GM21619 (cell line): ENCODE data around the gene WWOX.

Experiments
- ATAC-seq: cut with Tn5 transposase; IDR thresholded peaks from one replicate; pipeline ENCODE4 v1.9.1; 2021; ENCODE audit not compliant: unreplicated experiment

Gene WWOX

DNA sequence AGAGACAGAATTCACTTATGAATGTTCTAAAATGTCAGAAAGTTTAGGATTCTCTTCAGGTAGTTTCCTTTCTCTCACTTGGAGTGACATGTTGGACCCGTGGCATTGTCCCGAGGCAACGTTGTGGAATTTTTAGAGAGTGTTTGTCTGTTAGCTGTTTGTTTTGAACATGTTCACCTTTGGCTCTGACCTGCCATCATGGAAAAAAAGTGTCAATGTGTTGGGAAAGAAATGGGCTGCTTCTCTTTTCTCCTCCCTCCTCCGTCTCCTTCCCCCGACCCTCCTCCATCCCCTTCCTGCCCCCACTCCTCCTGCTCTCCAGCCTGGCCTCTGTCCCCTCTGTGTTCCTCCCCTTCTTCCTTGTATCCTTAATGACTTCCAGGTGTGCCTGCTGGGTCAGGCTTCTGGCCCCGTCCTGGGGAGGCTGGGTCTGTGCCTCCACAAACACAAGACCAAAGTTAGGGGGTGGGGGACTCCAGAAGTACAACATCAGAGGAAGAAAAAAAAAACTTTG, 1038.0 kb downstream of the WWOX start:
- no peak for ATAC-seq

DNA sequence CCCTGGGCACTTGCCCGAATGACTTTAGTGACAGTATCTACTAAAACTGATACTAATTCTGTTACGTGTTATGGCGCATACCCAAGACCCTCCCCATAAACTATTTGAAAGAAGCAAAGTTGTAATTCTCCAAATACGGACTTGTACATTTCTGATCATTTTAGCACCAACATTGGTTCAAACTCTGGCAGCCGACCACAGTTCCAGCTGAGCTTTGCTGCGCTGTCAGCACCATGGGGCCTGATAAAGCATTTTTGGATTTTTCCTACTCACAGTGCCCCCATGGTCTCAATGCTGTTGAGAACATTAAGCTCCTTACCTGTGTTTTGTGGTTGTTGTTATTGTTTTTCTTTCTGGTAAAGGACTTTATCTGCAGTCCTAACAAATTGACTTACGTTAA, 1040.3 kb downstream of the WWOX start:
- no peak for ATAC-seq

DNA sequence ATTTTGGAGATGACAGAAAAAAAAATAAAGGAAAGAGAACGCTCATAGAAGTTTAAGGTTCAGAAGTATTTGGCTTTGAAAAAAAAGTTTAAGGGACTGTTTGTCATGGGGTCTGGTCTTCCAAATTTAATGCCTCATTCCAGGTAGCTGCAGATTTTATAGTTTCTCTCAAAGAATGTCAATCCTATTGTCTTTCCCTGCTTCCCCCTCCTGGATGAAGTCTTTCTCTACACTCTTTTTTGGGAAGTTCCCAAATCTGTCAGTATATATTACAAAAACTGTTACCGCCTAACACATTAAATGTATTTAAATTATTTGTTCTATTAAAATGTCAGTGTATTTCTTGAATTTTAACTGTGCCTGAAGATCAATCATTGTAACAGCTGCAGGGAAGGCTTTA, 1043.6 kb downstream of the WWOX start:
- no peak for ATAC-seq

DNA sequence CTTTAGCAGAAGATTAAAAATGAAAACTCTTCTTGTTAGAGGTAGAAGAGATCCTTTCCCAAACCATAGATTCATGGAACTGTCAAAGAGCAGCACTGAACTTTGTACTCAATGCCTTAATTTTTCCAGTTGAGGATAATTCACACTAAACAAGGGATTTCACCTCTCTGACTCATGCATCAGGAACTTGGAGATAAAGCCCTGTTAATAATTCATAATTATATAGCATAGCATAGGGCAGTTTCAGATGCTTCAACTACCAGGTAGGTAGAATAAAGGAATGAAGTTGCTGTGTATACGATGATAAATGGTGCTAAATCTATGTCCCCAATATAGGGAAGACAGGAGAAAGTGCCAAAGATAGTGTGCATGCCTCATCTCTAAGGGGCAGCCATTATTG, 1050.7 kb downstream of the WWOX start:
- ATAC-seq: no peak

DNA sequence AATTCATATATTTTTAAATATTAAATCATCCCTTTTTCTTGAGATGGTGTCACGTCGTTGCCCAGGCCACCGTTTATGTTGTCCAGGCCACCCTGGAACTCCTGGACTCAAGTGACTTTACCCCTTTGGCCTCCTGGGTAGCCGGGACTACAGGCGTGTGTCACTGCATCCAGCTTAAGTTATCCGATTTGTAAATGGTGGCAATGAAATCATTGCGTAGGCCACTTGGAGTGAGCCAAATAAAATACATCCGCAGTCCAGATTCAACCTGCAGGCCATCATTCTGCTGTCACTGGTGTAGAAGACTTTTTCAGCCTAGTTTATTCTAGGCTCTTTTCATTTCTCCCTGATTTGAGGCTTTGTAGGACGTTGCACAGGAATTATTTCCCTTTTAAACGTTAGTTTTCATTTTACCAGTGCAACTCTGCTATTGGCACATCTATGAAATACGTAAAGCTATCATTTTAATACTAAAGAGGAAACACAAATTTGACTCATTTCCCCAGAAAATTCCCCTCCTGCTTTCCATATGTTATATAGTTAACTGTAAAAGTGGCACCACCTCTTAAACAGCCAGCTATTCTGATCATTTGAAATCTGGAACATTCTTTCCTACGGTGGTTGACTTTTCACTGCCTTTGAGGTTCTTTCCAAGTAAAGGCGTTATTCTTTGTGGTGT, 1051.3 kb downstream of the WWOX start:
- ATAC-seq: no peak

DNA sequence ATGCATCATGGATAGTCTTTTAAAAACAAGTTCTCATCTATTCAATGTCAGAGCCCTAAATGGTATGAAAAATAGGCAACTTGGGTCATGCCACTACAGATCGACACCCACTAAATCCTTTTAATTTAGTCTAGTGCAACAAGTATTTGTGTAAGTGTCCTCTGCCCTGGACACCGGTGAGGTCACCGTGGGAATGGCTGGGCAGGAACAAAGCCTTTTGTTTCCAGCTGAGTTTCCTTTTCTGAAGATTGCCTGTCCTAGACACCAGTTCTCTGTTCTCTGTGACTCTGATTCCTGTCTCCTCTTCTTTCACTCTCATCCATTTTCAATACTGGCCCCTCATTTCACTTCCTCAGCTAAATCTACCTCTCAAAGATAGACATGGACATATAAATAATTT, 1054.6 kb downstream of the WWOX start:
- ATAC-seq: no peak

DNA sequence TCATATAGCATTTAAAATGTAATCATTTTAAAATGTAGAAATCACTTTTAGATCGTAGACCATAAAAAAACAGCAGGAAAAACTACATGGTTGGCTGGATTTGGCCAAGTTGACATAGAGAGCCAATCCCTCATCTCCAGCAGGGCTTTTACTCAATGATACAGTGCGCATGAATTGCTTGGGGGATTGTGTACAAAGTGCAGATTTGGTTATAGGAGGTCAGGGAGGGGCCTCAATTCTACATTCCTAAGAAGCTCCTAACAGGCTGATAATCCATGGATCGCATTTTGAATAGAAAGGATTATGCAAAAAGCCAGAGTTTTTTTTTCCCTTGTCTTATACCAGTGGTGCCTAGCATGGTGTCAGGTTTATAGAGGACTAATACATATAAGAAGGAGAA, 1056.0 kb downstream of the WWOX start:
- ATAC-seq: no peak

DNA sequence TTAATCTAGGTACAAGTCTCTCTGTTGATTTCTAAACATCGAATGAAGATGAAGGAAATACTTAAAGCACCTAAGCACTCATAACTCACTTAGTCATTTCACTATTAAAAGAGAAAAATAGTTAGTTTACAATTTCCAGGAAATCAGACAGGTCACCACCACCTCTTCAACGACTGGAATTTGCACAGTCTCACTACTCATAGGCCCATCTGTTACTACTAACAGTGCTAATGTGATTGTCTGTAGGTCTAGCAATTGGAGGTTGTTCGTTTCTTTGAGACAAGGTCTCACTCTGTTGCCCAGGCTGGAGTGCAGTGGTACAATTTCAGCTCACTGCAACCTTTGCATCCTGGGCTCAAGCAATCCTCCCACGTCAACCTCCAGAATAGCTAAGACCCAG, 1056.5 kb downstream of the WWOX start:
- ATAC-seq: no peak

DNA sequence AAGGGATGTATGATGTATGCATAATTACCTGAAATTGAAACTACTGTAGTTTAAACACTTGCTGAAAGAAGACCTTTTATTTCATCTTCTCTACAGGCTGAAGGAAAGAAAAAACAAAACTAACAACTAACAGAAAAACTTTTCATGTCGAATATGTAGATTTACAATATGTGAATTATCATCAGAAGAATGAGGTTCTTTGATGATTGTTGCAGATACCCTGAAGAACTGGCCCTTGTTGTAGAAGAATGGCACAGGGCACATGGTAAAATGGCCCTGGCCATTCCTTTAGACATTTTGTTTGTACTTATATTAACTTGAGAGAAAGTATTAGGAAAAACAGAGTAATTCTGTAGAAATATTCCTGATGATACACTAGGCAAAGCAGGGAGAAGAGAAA, 1057.3 kb downstream of the WWOX start:
- ATAC-seq: no peak

DNA sequence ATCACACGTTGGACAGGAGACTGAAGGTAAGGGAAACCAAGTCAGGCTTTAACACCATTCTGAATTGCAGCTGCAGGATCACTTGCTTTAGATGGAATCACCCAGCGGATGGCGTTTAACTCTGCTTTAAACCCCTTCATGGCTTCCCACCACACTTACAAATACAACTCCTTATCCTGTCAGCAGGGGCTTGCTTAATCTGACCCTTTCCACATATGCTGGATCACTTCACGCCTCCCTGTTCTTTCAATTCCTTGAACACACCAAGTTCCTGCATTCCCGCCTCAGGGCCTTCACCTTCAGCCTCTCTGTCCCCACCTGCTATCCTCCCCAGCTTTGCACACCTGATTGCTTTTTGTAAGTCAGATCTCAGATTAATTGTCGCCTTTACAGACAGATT, 1058.9 kb downstream of the WWOX start:
- no peak for ATAC-seq

DNA sequence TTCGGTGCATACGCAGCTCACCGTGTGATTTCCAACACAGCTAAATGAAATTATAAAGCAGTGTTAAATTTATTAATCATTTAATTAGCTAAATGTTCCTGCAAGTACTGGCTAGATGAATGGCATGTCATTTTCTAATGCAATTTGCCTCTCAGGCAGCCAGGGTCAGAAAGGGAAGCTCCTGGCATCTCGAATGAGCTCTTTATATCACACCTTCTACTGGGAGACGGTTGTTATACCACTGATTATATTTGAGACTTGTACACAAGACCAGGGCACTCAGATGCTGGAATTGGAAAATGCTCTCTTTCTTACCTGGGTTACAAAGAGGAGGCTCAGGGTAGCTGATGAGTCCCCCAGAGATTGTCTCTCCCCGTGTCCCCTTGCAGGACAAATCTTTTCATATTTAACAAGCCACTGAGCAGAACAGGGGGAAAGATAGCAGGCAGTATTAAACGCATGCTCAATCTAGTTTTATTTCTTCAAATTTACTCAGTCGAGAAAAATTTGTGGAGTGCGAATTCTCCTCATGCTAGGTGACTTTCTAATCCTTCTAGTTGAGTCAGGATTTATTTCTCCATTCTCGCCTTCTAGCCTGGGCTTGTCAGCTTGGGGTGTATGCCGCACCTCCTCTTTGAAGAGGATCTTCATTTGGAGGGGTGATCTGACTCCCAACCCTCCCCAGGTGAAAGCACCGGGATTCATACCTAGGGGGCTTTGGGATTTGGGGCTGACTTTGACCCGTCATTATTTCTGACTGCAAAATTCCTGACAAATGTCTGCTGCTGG, 1060.0 kb downstream of the WWOX start:
- ATAC-seq: no peak

DNA sequence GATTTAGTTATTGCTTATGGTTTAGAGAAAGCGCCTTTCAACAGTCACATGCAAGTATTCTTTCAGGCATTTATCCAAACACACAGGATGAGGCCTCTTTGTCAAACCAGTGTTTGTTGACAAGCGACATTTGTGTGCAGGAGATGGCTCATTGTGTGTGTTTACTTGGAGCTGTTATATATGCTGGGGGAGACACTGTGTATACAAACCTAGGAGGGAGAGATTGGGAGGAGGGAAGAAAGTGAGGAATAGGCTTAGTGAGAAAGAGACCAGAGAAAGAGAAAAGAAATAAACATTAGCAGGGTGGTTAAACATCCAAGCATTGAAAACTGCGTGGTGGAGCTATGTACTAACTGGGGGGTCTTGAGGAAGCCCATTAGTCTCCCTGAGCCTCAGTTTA, 1063.5 kb downstream of the WWOX start:
- ATAC-seq: no peak

DNA sequence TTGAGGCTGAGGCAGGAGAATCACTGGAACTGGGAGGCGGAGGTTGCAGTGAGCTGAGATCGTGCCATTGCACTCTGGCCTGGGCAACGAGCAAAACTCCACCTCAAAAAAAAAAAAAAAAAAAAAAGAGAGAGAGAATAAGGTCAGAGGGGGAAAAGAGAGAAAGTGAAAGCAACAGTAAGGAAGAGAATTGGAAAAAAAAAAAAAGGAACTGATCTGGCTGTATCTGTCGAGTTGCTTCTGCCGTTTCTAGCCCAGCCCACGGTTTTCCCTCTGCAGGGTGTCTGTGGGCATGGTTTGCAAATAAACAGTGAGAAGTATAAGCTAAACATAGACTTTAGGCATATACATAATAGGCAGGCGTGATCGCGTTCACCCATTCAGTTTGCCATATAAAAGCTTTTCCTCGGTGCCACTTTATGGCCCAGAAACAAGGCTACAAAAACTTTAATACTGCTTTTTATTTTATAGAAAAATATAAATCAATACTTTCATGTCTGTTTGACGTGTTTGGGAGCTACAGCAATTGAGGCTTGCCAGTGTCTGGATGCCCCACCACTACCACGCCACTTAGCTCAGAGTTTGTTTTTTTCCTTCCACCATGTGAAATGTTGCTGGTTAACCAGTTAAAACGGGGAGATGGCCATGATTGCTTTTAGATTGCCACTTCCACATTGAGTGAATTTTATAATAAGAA, 1064.4 kb downstream of the WWOX start:
- no peak for ATAC-seq

DNA sequence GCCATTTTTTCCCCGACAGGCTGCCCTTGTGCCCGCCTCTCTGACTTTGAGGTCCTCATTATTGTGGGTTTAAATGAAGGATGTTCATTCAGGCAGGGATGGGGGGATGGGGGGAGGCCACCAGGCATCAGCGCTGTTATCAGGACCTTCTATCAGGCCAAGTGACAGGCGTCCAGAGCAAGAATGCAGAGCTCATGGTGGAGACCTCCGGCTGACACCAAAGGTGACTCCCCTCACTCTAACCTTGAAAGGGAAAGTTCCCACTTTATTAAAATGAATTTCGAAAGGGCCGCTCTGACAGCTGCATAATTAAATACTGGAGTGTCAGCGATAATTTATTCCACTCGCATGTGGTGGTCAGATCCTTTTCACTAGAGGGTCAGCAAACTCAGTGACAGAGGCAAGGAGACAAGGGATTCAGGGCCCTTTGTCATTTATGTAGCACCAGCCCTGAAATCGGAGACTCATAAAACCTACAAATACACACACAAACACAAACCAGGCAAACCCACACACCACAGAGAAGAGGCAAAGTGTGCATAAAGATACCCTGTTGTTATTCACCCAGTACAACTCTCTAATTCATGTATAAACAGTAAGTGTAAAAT, 1065.0 kb downstream of the WWOX start:
- ATAC-seq: no peak

DNA sequence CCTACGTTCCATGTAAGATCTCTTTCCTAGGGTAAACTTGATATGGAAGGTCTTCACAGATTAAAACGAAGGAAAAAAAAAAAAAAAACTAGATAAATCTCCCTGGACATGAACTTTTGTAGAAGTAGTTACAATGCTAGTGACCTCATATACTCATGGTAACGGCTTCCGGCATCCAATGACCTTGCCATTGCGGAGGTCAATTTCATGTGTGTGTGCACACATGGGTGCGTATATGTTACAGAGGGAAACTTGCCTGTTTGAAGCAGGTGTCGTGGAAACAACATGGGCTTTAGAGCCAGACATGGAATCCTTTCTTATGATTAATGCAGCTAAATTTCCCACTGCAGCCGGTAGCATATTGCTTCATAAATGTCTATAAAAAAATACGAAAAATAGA, 1065.6 kb downstream of the WWOX start:
- no peak for ATAC-seq

DNA sequence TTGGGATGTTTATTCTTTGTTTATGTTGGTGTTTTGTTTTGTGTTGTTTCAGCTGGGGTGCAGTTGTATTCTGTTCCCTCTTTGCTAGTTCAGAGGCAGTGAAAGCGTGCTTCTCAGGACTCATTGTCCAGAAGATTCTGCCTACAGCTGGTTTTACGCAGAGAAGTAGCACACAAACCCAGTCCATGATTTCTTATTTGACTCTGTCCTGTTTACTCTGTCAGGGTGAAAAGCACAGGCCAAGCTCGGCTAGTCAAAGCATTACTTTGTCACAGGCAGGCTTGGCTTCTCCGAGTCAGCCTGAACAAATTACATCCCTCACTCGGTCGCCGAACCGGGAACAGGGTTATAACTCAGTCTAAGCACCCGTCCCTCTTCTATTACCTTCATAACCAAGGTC, 1066.1 kb downstream of the WWOX start:
- no peak for ATAC-seq

DNA sequence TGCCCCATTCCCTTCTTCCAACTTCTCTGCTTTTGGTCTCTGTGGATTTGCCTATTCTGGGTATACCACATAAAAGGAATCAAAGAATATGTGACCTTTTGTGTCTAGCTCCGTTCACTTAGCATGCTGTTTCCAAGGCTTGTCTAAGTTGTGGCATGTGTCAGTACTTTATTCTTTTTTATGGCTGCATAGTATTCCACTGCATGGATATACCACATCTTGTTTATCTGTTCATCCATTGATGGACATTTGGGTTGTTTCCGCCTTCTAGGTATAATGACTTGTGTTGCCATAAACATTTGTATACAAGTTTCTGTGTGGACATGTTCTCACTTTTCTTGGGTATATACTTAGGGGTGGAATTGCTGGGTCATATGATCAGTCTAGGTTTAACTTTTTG, 1068.4 kb downstream of the WWOX start:
- no peak for ATAC-seq

DNA sequence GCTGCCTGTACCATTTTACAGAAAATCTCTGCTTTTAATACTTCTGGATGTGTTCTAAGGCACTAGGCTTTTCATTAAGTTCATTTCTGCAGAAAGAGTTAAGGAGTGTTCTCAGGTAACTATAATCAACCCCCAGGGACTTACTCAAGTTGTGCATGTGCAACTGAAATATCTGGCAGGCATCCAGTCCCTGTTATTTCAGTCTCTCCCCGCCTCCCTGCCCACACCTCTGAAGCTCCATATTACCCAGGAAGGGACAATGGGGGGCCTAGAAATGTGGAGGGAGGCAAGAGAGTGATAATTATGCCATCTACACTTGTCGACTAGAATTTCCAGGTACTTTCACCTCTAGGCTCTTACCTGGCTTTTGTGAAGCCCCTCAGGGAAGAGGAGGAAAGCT, 1068.9 kb downstream of the WWOX start:
- no peak for ATAC-seq

DNA sequence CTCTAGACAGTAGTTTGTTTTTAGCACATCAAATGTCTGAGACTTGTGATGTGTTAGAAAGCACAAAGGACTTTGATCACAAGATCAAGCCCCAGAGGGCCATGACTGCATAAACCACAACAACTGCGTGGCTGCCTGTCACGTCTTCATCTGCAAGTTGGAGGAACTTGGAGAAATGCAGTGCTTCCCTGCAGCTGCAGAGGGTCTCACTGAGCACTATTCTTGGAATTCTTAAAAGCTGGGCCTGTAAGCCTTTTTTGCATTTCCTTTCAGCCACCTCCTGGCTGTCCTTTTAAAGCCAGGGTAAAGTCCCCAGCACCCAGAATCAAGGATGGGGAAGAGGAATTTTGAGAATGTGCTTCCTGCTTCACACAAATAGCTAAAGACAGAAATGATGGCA, 1069.8 kb downstream of the WWOX start:
- no peak for ATAC-seq

DNA sequence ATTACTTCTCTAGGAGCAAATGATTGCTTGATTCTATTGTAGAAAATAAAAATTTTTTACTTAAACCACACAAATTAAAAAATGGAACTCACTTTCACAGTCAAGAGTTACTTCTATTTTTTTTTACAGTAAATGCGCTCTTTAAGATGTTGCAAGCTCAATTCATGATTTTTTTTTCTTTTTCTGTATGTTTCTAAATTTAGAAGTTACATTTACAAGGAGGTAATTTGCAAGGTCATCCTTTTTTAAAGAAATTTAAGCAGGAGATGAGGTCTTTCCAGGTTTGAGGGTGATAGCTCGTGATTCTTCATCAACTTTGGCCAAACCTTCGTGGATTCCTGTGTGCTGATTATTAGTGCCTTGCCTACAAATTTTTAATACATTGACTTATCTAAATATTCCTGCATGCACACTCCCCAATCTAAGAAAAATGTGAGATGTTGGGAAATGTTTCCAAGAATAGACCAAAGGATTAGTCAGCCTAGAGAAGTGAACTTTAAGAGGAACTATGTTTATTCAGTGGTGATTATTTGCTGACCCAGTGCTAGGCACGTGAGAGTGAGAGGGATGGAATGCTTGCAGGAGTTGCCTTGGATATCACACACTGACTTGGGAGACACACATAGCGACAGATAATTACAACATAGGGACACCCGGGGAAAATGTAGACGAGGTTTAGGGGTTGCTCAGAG, 1071.2 kb downstream of the WWOX start:
- ATAC-seq: no peak

DNA sequence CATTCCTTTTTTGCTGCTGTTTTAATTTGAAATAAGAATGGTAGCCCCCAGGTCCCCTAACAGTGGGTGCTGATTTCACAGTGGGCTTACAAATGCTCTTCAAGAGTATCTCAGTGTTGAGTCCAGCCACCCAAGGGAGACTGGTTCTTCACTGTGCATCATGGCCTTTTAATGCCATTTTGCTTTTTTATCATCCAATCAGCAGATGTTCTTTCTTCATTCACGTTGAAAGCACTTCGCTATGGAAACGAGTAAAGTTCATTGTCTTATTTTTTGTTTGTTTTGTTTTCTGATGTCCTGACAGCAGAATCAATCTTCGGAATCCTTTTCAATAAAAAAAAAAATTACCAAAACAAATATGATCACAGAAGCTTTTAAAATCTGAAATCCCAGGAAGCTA, 1072.0 kb downstream of the WWOX start:
- ATAC-seq: no peak
